ENCODE measurements around the gene FGFR3. TPM values are rescaled to one million over a fixed set of nuclear protein-coding genes. Genes with fewer than 3 reads are reported as not detected.

FGFR3 gene
- total RNA-seq, 2 experiments from 2014 or later: 0.07 to 1.0 TPM

- H3K4me3 Mint-ChIP-seq: no peak overlapping the region
- POLR2A ChIA-PET: no interaction called here
- ATAC-seq: no peak
Measured at GRCh38 chr4:1837069-1837468, 44.0 kb downstream of the FGFR3 start.

DNA sequence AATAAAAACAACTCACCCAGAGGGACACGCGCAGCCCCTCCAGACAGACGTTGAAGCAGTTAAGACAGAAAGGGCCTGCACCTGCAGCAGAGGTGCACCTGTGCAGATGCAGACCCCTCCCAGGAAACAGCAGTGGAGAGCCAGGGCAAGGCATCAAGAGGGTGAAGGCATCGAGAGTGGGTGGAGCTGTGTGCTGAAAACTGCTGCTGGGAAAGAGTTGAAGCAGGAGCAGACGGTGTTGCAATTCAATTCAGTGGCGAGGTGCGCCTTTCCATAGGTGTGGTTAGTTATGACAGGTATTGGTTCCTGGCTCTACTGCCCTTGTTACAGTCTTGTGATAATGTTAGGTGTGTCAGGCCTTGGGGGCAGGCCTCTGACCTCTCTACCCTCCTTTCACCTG, 46.2 kb downstream of the FGFR3 start:
- CTCF ChIA-PET: interaction anchor here (1.4 kb wide), 1 partner anchor 91 kb away, joined by 4 read pairs; no protein-coding TSS in a partner anchor
- no peak for DNase-seq
- ATAC-seq: no peak
- H3K4me1 Mint-ChIP-seq (ENCODE audit: low read depth): peaks cover 8% of the 10 kb centered on the region
- no peaks in the 10 kb centered on the region for H3K9me3 Mint-ChIP-seq
- POLR2A ChIA-PET: interaction anchor here (1.3 kb wide), 1 partner anchor 61 kb away, joined by 3 read pairs; no protein-coding TSS in a partner anchor
- H3K4me3 Mint-ChIP-seq: no peak overlapping the region
- intact Hi-C loops (cut with micrococcal nuclease): no loop called here
- peaks cover 36% of the 10 kb centered on the region for H3K36me3 Mint-ChIP-seq (ENCODE audit: low read depth)
- H3K27ac Mint-ChIP-seq: no peak overlapping the region
- TF ChIP-seq CTCF (IDR thresholded peaks at IDR 0.05): no peak
- no peaks in the 10 kb centered on the region for H3K27me3 Mint-ChIP-seq

More at GRCh38 chr4:1837069-1837468, 44.0 kb downstream of the FGFR3 start:
- Mint-ChIP-seq H3K27ac (no peak overlapping the region), H3K36me3 (ENCODE audit: low read depth) (peaks cover 34% of the 10 kb centered on the region), H3K9me3 (no peaks in the 10 kb centered on the region), H3K27me3 (no peaks in the 10 kb centered on the region), H3K4me1 (ENCODE audit: low read depth) (peaks cover 9% of the 10 kb centered on the region)
- CTCF ChIA-PET: no interaction called here
- intact Hi-C loops (cut with micrococcal nuclease): no loop called here
- no peak for TF ChIP-seq CTCF (IDR thresholded peaks at IDR 0.05)
- no peak for DNase-seq

GRCh38 chr4:1841201-1841886, 48.3 kb downstream of the FGFR3 start:
- DNase-seq: no peak
- no peak for TF ChIP-seq CTCF (IDR thresholded peaks at IDR 0.05)
- POLR2A ChIA-PET: interaction anchor here (0.8 kb wide), 1 partner anchor 20 kb away, joined by 3 read pairs; no protein-coding TSS in a partner anchor
- Mint-ChIP-seq H3K4me3 (no peak overlapping the region), H3K9me3 (no peaks in the 10 kb centered on the region), H3K27me3 (no peaks in the 10 kb centered on the region), H3K27ac (no peak overlapping the region), H3K36me3 (ENCODE audit: low read depth) (peaks cover 29% of the 10 kb centered on the region), H3K4me1 (ENCODE audit: low read depth) (peaks cover 8% of the 10 kb centered on the region)
- ATAC-seq: no peak
- CTCF ChIA-PET: interaction anchor here (1.6 to 1.8 kb wide), 2 partner anchors 58 to 59 kb away, joined by 5 to 7 read pairs; no protein-coding TSS in a partner anchor
- intact Hi-C loops (cut with micrococcal nuclease): no loop called here

DNA sequence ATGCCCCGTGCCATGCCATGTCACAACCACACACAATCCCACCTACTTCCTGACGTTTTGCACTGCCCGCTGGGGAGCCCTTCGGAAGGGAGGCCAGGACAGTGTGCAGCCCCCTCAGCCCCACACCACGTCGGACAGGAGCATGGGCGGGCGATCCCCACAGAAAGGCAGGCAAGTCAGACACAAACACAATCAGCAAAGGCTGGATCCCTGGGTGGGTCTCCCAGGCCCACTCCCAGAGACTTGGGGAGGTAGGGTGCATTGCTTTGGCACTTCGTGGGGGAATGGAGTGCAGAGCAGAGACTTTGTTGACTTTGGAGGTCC, 48.8 kb downstream of the FGFR3 start:
- intact Hi-C loops (cut with micrococcal nuclease): no loop called here
- Mint-ChIP-seq H3K4me1 (ENCODE audit: low read depth) (peaks cover 8% of the 10 kb centered on the region), H3K27me3 (no peaks in the 10 kb centered on the region), H3K4me3 (no peak overlapping the region), H3K27ac (no peak overlapping the region), H3K9me3 (no peaks in the 10 kb centered on the region), H3K36me3 (ENCODE audit: low read depth) (peaks cover 31% of the 10 kb centered on the region)
- ATAC-seq (no peak), DNase-seq (no peak)
- ChIA-PET CTCF (interaction anchor here (1.8 kb wide), 1 partner anchor 58 kb away, joined by 7 read pairs; no protein-coding TSS in a partner anchor), POLR2A (no interaction called here)
- TF ChIP-seq CTCF (IDR thresholded peaks at IDR 0.05): no peak

DNA sequence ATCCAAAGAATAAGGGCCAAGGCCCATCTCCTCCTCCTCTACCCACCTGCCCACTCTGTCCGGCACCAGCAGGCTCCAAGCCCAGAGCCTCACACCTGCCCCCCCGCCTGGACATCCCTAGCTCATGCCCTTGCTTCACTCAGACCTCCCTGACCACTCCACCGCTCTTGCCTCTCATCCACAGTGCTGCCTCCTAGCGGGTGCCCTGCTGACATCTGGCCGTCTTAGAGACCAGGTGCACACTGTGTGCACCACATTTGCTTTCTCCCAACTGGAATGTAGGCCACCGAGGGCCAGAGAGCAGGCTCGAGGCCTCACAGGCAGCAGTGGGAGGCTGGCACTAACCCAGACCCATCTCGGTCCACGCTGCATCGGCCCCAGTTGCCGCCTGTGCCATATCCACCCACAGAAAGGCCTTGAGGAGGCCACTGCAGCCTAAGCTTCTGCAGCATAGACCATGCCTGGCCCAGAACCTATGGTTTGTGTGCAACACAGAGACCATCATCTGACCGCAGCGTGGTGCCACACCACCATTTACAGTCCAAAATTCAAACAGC, 49.3 kb downstream of the FGFR3 start:
- ATAC-seq: no peak
- Mint-ChIP-seq H3K4me1 (ENCODE audit: low read depth) (peaks cover 8% of the 10 kb centered on the region), H3K4me3 (no peak overlapping the region), H3K9me3 (no peaks in the 10 kb centered on the region), H3K27me3 (no peaks in the 10 kb centered on the region), H3K36me3 (ENCODE audit: low read depth) (peaks cover 32% of the 10 kb centered on the region), H3K27ac (no peak overlapping the region)
- ChIA-PET POLR2A (interaction anchor here (0.8 kb wide), 1 partner anchor 31 kb away, joined by 3 read pairs; no protein-coding TSS in a partner anchor), CTCF (interaction anchor here (0.8 to 1.8 kb wide), 2 partner anchors 58 to 149 kb away, joined by 3 to 7 read pairs; no protein-coding TSS in a partner anchor)
- no peak for DNase-seq
- intact Hi-C loops (cut with micrococcal nuclease): no loop called here
- TF ChIP-seq CTCF (IDR thresholded peaks at IDR 0.05): no peak
